Measurements from ENCODE around the gene ICE1.

ICE1 gene

DNA sequence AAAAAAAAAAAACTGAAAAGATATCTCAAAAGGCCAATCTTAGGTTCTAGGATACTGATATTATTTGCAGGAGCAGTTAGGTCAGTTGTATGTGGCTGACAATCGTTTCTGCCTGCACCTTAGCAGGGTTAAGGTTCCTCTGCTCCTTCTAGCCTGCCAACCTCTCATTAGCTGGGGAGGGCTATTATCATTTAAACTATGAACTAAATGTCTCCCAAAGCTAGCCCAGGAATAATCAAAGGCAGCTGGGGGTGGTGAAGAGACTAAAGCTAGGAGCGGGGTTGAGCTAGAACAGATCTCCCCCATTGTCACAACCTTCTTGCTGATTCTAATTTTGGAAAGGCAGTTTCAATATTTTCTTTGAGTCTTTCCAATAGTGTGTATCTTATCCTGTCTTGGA lies 99.9 kb downstream of the ICE1 start:
- in situ Hi-C loops (cut with HindIII; ENCODE audit: low pct_ligation_motif_present, low sequenced_read_pairs), result no loop called here
- TF ChIP-seq, protein P1, sequence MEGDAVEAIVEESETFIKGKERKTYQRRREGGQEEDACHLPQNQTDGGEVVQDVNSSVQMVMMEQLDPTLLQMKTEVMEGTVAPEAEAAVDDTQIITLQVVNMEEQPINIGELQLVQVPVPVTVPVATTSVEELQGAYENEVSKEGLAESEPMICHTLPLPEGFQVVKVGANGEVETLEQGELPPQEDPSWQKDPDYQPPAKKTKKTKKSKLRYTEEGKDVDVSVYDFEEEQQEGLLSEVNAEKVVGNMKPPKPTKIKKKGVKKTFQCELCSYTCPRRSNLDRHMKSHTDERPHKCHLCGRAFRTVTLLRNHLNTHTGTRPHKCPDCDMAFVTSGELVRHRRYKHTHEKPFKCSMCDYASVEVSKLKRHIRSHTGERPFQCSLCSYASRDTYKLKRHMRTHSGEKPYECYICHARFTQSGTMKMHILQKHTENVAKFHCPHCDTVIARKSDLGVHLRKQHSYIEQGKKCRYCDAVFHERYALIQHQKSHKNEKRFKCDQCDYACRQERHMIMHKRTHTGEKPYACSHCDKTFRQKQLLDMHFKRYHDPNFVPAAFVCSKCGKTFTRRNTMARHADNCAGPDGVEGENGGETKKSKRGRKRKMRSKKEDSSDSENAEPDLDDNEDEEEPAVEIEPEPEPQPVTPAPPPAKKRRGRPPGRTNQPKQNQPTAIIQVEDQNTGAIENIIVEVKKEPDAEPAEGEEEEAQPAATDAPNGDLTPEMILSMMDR (IDR thresholded peaks at IDR 0.05; ENCODE audit: low read depth, low read length, missing control alignments), result no peak
- Histone ChIP-seq H3K36me3 (replicated peaks) (no peaks in the 10 kb centered on the region), H3K4me3 (ENCODE audit: low read depth, low read length) (no peak overlapping the region), H3K27me3 (replicated peaks) (no peaks in the 10 kb centered on the region), H3K27ac (no peak overlapping the region)
- DNase-seq, result no peak

DNA sequence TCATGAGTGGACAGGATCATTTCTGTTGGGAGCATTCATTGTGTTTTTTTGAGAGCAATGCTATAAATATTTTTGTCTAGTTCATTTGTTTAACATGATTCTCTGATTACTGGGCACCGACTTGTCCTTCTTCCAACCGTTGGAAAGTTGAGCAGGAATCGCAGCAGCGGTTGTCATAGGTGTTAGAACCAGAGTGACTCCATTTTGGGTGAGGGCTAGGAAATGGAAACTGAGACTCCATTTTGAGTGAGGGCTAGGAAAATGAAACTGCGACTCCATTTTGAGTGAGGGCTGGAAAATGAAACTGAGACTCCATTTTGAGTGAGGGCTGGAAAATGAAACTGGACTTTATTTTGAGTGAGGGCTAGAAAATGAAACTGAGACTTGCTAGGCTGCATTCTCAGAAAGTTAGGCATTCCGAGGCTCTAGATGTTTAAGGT lies 100.6 kb downstream of the ICE1 start:
- Histone ChIP-seq H3K27ac (no peak overlapping the region), H3K4me3 (ENCODE audit: low read depth, low read length) (no peak overlapping the region), H3K27me3 (replicated peaks) (no peaks in the 10 kb centered on the region), H3K36me3 (replicated peaks) (no peaks in the 10 kb centered on the region)
- in situ Hi-C loops (cut with HindIII; ENCODE audit: low pct_ligation_motif_present, low sequenced_read_pairs), result no loop called here
- TF ChIP-seq, protein P1 (IDR thresholded peaks at IDR 0.05; ENCODE audit: low read depth, low read length, missing control alignments), result no peak
- DNase-seq, result no peak

DNA sequence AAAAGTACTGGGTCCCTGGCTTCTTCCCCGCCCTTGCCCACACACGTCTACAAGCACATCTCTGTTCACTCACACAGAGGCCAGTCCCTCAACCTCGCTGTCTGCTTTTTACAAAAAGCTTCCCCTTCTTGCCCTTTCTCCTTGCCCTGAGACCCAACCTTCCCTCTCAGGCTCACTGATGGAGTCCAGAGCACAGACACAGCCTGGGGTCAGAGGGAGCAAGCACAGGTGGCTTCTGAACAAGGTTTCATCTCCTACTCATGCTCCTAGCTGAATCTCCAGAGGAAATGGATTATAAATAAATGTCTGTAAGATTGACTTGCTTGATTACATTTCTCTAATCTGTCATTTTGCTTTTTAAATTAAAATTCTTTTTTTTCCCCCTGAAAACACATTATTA lies 101.8 kb downstream of the ICE1 start:
- H3K27me3 ChIP-seq (replicated peaks), result no peaks in the 10 kb centered on the region
- no peak overlapping the region for H3K4me3 ChIP-seq (ENCODE audit: low read depth, low read length)
- DNase-seq, result no peak
- TF ChIP-seq, protein P1 (IDR thresholded peaks at IDR 0.05; ENCODE audit: low read depth, low read length, missing control alignments), result no peak
- no peaks in the 10 kb centered on the region for H3K36me3 ChIP-seq (replicated peaks)
- H3K27ac ChIP-seq, result no peak overlapping the region
- in situ Hi-C loops (cut with HindIII; ENCODE audit: low pct_ligation_motif_present, low sequenced_read_pairs), result no loop called here

DNA sequence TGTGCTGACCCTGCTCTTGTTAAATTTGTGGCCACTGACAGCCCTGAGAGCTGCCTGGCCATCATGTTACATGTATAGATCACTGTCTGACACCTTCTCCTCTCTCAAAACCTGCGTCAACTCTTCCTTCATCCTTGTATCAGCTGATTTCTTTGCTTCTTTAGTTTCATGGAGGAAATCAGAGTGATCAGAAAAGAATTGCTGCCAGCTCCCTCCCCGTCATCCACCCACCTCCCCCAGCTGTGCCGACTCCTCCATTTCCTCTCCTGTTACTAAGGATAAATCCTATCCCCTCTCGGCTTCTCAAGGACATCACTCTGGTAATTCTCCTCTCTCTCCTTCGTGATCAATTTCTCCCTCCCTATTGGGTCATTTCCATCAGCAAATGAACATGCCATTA lies 108.9 kb downstream of the ICE1 start:
- Histone ChIP-seq H3K4me3 (ENCODE audit: low read depth, low read length) (no peak overlapping the region), H3K36me3 (replicated peaks) (no peaks in the 10 kb centered on the region), H3K27ac (no peak overlapping the region), H3K27me3 (replicated peaks) (no peaks in the 10 kb centered on the region)
- TF ChIP-seq, protein P1 (IDR thresholded peaks at IDR 0.05; ENCODE audit: low read depth, low read length, missing control alignments), result no peak
- no peak for DNase-seq
- in situ Hi-C loops (cut with HindIII; ENCODE audit: low pct_ligation_motif_present, low sequenced_read_pairs), result no loop called here

GRCh38 chr5:5532306-5533076 lies 110.0 kb downstream of the ICE1 start:
- H3K27me3 ChIP-seq (replicated peaks), result no peaks in the 10 kb centered on the region
- no peak overlapping the region for H3K4me3 ChIP-seq (ENCODE audit: low read depth, low read length)
- H3K36me3 ChIP-seq (replicated peaks), result no peaks in the 10 kb centered on the region
- DNase-seq, result no peak
- H3K27ac ChIP-seq, result no peak overlapping the region
- TF ChIP-seq, protein P1 (IDR thresholded peaks at IDR 0.05; ENCODE audit: low read depth, low read length, missing control alignments), result no peak
- in situ Hi-C loops (cut with HindIII; ENCODE audit: low pct_ligation_motif_present, low sequenced_read_pairs), result no loop called here

DNA sequence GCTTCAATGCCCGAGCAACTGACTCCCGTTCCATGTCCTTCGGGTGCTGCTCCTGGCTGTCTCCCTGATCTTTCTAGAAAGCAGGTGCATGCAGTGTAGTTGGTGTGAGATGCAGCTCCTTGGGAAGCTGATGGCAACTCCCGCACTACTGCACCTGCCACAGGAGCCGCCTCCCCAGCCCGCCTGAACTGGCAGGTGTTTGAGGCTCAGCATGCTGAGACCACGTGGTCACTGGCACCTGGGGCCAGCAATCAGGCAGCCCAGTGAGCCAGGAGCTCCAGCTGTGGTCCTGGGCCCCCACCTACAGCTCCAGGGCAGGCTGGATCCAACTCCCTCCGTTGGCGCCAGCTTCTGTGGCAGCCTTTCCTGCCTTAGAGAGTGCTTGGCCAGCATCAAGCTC lies 111.5 kb downstream of the ICE1 start:
- in situ Hi-C loops (cut with HindIII; ENCODE audit: low pct_ligation_motif_present, low sequenced_read_pairs), result no loop called here
- Histone ChIP-seq H3K27ac (no peak overlapping the region), H3K27me3 (replicated peaks) (no peaks in the 10 kb centered on the region), H3K4me3 (ENCODE audit: low read depth, low read length) (no peak overlapping the region), H3K36me3 (replicated peaks) (no peaks in the 10 kb centered on the region)
- TF ChIP-seq, protein P1 (IDR thresholded peaks at IDR 0.05; ENCODE audit: low read depth, low read length, missing control alignments), result no peak
- no peak for DNase-seq

All from brain microvascular endothelial cell (primary cell).